HG03097 (cell line): ENCODE results near the gene SPATA31C2.
"Not testable (repeated sequence)": the region's sequence is repeated elsewhere in the genome, so short reads cannot be mapped to it uniquely, and the experiment has no call there.

ENCODE experiments used
- ATAC-seq: cut with Tn5 transposase; IDR thresholded peaks from one replicate; pipeline ENCODE4 v1.9.1; 2021; ENCODE audit not compliant: unreplicated experiment, low FRiP score

Gene SPATA31C2

GRCh38 chr9:88138375-88138774 lies at the start of gene SPATA31C2:
TSS of gene SPATA31C2 (minus strand) at chr9:88138475. CDS start at chr9:88138446, 29 bp downstream.
- ATAC-seq: not testable (repeated sequence)

DNA sequence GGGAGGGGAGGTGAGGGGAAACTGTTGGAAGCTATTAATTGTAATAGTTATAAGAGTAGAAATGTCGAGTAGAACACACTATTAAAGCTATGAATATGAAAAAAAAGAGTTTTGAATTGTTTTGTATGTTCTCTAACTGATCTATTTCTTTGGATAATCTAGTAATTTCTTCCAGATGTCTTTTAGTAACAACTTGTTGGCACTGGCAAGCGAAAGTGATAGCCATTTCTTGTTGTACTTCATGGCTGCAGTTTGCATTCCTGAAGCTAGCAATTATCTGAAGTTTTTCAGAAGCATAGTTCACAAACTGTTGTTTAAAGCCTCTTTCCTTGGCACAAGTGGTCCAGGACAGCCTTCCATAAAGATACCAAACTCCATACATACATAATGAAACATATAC lies 49.4 kb upstream of the SPATA31C2 start:
- ATAC-seq: no peak

GRCh38 chr9:88186495-88187110 lies 48.3 kb upstream of the SPATA31C2 start:
- ATAC-seq: no peak

DNA sequence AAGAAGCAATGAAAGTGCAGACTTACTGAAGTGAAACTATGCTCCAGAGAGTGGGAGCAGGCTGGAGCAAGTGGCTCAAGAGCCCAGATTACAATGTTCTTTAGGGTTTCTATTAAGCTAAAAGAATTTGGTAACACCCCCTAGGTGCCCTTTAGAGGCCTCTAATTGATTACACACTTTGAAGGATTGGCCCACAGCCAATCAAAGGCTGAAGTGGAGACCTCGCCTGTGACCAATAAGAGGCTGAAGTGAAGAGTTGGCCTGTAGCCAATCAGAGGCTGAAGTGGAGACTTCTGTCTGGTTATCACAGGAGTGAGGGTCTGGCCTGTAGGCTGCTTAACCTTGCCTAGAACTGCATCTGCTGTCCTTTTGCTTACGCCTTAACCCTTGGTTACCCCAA lies 46.7 kb upstream of the SPATA31C2 start:
- ATAC-seq: no peak

GRCh38 chr9:88183798-88184495 lies 45.7 kb upstream of the SPATA31C2 start:
- ATAC-seq: no peak

DNA sequence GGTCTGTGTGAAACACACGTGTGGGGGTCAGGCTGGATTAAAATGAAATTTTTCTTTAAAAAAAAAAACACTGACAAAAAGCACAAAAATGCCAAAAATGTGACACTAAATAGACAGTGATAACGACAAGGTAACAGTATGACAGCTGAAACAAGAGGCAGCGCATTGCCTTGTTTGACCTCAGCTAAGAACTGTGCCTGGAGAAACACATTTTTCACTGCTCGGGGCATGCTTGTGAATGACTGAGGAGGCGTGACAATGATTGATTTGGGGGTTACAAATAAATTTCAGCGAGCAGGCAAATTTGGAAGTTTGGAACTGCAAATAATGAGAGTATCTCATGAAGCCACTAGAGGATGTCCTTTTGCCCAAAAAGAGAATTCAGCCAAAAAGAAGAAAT lies 44.2 kb upstream of the SPATA31C2 start:
- no peak for ATAC-seq

- ATAC-seq: no peak
These were observed 41.9 kb upstream of the SPATA31C2 start for GRCh38 chr9:88180081-88180765.

DNA sequence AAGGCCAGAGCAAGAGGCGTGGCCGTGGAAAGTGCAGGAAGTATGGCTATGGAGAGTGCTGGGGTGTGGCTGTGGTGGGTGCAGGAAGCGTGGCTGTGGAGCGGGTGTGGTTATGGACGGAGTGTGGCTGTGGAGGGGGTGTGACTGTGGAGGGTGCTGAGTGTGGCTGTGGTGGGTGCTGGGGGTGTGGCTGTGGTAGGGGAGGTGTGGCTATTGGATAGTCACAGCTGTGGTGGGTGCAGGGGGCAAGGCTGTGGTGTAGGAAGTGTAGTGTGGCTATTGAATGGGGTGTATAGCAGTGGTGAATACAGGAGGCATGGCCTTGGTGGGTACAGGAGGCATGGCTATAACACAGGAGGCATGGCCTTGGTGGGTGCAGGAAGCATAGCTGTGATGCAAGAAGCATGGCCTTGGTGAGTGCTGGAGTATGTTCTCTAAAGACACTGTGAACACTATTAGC lies 40.8 kb upstream of the SPATA31C2 start:
- ATAC-seq: no peak

DNA sequence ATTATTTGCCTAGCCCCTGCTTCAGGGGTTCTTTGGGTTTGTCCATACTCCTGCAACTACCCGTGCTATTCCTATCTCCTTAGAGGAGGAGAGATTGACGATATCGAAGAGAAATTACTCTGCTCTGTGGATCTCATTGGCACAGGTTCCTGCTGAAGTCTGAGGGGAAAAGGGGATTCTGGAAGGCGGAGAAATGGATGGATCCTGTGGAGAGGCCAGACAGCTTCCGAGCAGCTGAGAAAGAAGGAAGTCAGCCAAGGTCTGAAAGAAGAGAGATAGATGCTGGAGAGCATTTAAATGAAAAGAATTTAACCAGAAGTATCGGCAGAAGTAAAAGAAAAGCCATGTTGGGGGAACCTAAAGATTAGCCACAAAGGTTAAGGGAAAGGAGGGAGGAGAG lies 40.4 kb upstream of the SPATA31C2 start:
- no peak for ATAC-seq

- ATAC-seq: no peak
These were observed 39.1 kb upstream of the SPATA31C2 start for GRCh38 chr9:88177371-88177770.

DNA sequence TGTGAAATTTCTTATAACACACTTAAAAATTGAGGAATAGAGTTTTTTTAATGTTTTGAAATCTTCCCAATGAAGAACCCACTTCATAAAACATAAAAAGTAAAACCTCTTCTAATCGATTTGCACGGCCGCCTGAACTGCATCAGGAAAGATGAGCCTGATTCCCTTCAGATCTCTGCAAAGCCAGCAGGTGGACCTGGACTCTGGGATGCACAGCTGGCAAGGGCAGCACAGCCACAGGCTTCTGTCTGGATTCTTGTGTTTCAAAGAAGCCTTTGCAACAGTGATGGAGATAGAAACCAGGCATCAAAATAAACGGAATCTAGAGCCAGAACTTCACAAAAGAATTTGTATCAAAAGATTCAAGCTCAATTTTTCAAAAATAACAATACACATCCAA lies 36.0 kb upstream of the SPATA31C2 start:
- no peak for ATAC-seq

GRCh38 chr9:88173378-88173999 lies 35.2 kb upstream of the SPATA31C2 start:
- ATAC-seq: no peak

GRCh38 chr9:88169700-88170099 lies 31.4 kb upstream of the SPATA31C2 start:
- no peak for ATAC-seq

GRCh38 chr9:88168564-88168963 lies 30.3 kb upstream of the SPATA31C2 start:
- ATAC-seq: no peak

- ATAC-seq: no peak
These were observed 28.4 kb upstream of the SPATA31C2 start for GRCh38 chr9:88166660-88167059.

GRCh38 chr9:88164850-88165249 lies 26.6 kb upstream of the SPATA31C2 start:
- ATAC-seq: no peak

DNA sequence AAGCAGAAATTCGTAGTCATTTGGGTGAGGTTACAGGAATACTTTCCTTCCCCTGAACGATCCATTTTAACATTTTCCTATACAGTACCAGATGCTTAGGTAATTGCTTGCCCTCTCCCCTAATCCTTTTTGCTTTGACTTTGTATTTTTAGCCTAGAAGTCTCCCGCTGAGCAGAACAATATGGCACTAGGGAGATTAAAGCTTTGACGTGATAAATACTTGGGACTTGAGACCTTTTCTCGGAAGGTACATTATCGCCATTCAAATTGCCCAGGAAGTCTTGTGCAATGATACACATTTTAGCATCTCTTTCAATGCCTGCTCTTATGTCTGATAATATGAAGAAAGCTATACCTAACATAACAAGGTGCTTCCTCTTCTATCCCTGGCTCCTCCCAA lies 22.9 kb upstream of the SPATA31C2 start:
- ATAC-seq: no peak

GRCh38 chr9:88143957-88144625 lies 5.8 kb upstream of the SPATA31C2 start:
- no peak for ATAC-seq

DNA sequence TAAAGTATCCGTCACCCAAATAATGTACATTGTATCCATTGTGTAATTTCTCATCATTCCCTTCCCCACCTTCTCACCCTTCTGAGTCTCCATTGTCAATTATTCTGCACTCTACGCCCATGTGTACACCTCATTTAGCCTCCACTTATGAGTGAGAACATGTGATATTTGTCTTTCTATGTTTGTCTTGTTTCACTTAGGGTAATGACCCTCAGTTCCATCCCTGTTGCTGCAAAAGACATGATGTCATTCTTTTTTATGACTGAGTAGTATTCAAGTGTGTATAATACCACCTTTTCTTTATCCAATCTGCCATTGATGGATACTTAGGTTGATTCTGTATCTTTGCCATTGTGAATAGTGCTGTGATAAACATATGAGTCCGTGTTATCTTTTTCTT lies 4.9 kb upstream of the SPATA31C2 start:
- no peak for ATAC-seq

- not testable (repeated sequence) for ATAC-seq
These were observed 4.7 kb downstream of the SPATA31C2 start for GRCh38 chr9:88133552-88133951.

GRCh38 chr9:88129556-88129955 lies 8.7 kb downstream of the SPATA31C2 start:
- ATAC-seq: not testable (repeated sequence)
